Endodermal cell (in vitro differentiated cells): ENCODE data around the gene MFAP3L. TPM values are rescaled to one million over a fixed set of nuclear protein-coding genes. Genes with fewer than 3 reads are reported as not detected.
A peak's percentile ranks its signal among the peaks of the same experiment; 100 is the strongest.

Source experiments
- DNase-seq: peaks from one replicate; pipeline ENCODE4 v3.0.0-alpha.2; 2017
- H3K27ac ChIP-seq: 2 replicates; pipeline ENCODE4 v1.5.1; 2013; ENCODE audit warnings: mild to moderate bottlenecking, low read depth, low read length, moderate library complexity
- H3K27me3 ChIP-seq: 2 replicates; pipeline ENCODE4 v1.6.1; 2013; ENCODE audit warnings: mild to moderate bottlenecking, low read length, moderate library complexity; ENCODE audit not compliant: insufficient read depth, control insufficient read depth, poor library complexity, severe bottlenecking
- H3K36me3 ChIP-seq: 2 replicates; pipeline ENCODE4 v1.7.0; 2013; ENCODE audit warnings: mild to moderate bottlenecking, low read length, moderate library complexity; ENCODE audit not compliant: control insufficient read depth, insufficient read depth
- H3K4me1 ChIP-seq: one replicate; pipeline ENCODE4 v1.7.0; 2013; ENCODE audit warnings: low read length; ENCODE audit not compliant: control insufficient read depth, insufficient read depth
- H3K4me3 ChIP-seq: 2 replicates; pipeline ENCODE4 v1.5.1; 2013; ENCODE audit warnings: mild to moderate bottlenecking, low read length, moderate library complexity
- H3K9ac ChIP-seq: 2 replicates; pipeline ENCODE4 v1.6.1; 2013; ENCODE audit warnings: mild to moderate bottlenecking, low read length, moderate library complexity; ENCODE audit not compliant: poor library complexity, severe bottlenecking; ENCODE audit errors: extremely low read depth
- H3K9me3 ChIP-seq: 2 replicates; pipeline ENCODE4 v1.6.1; 2013; ENCODE audit warnings: mild to moderate bottlenecking, low read length, moderate library complexity; ENCODE audit not compliant: control insufficient read depth
- H3K27ac Mint-ChIP-seq: 2 replicates; pipeline ENCODE4 v1.8.0; 2020; ENCODE audit warnings: mixed read lengths
- H3K27me3 Mint-ChIP-seq: 2 replicates; pipeline ENCODE4 v1.8.0; 2021; ENCODE audit warnings: mild to moderate bottlenecking, mixed read lengths; ENCODE audit not compliant: insufficient read depth
- H3K36me3 Mint-ChIP-seq: 2 replicates; pipeline ENCODE4 v1.8.0; 2020; ENCODE audit warnings: low read depth, mixed read lengths
- H3K4me1 Mint-ChIP-seq: 2 replicates; pipeline ENCODE4 v1.8.0; 2020; ENCODE audit warnings: mixed read lengths
- H3K4me3 Mint-ChIP-seq: 2 replicates; pipeline ENCODE4 v1.8.0; 2020; ENCODE audit warnings: mild to moderate bottlenecking, moderate library complexity, mixed read lengths
- H3K9me3 Mint-ChIP-seq: 2 replicates; pipeline ENCODE4 v1.8.0; 2020; ENCODE audit warnings: mild to moderate bottlenecking, mixed read lengths
- CTCF ChIP-seq: fragments of 200-600 bp; sonication (generic); conservative IDR thresholded peaks from 2 replicates; pipeline ENCODE4 v1.5.0; 2021; ENCODE audit warnings: antibody characterized with exemption, mild to moderate bottlenecking
- WGBS, 2 experiments: methylation state at CpG; one replicate each; pipeline versions ENCODE4 v1.1.5 to v1.1.7; 2013; ENCODE audit warnings: missing lambda C conversion rate in 2 of 2, mixed read lengths in 1 of 2; ENCODE audit not compliant: insufficient coverage in 1 of 2, insufficient read length in 1 of 2; 5-methylcytosine and 5-hydroxymethylcytosine counted together
- total RNA-seq, 2 donors: library from RNA; stranded (reverse); fragmentation: NEBNext Ultra II Directional in 1 of 2; extraction: Animal tissue kit (Norgen Biotek cat#: 25700) in 1 of 2; gene quantifications; 2 replicates in 1 of 2; 3 replicates in 1 of 2; pipeline ENCODE4 v1.2.1, GENCODE V29; 2021

MFAP3L gene
- total RNA-seq, 2 donors from 2014 or later, result 19.6 to 25.3 TPM

- no peaks in the 10 kb centered on the region for H3K27me3 Mint-ChIP-seq
Observed at GRCh38 chr4:169941141-169941540, 85.1 kb downstream of the MFAP3L start.

GRCh38 chr4:169940460-169940859 is 85.7 kb downstream of the MFAP3L start:
- no peak overlapping the region for H3K27ac ChIP-seq
- 74 to 86% methylated on average over 3 to 8 of the region's 8 CpGs for WGBS, 2 experiments

More at GRCh38 chr4:169941141-169941540, 85.1 kb downstream of the MFAP3L start:
- Histone ChIP-seq H3K27ac (no peak overlapping the region), H3K9me3 (peaks cover 10% of the 10 kb centered on the region), H3K9ac (no peak overlapping the region), H3K4me3 (no peak overlapping the region), H3K27me3 (no peaks in the 10 kb centered on the region), H3K36me3 (no peaks in the 10 kb centered on the region), H3K4me1 (no peaks in the 10 kb centered on the region)
- Mint-ChIP-seq H3K36me3 (no peaks in the 10 kb centered on the region), H3K9me3 (peaks cover 18% of the 10 kb centered on the region), H3K4me3 (no peak overlapping the region), H3K4me1 (no peaks in the 10 kb centered on the region), H3K27ac (no peak overlapping the region)
- DNase-seq, result no peak
- WGBS, 2 experiments, result 94 to 96% methylated on average over 4 to 5 of the region's 5 CpGs
- TF ChIP-seq CTCF, result no peak

More at GRCh38 chr4:169940460-169940859, 85.7 kb downstream of the MFAP3L start:
- peaks cover 10% of the 10 kb centered on the region for H3K9me3 ChIP-seq
- no peaks in the 10 kb centered on the region for H3K27me3 Mint-ChIP-seq
- H3K36me3 Mint-ChIP-seq, result no peaks in the 10 kb centered on the region
- TF ChIP-seq CTCF, result peak; percentile 71
- no peaks in the 10 kb centered on the region for H3K27me3 ChIP-seq
- H3K4me3 Mint-ChIP-seq, result no peak overlapping the region
- no peak overlapping the region for H3K4me3 ChIP-seq
- H3K4me1 Mint-ChIP-seq, result no peaks in the 10 kb centered on the region
- no peaks in the 10 kb centered on the region for H3K36me3 ChIP-seq
- H3K27ac Mint-ChIP-seq, result no peak overlapping the region
- peaks cover 18% of the 10 kb centered on the region for H3K9me3 Mint-ChIP-seq
- H3K4me1 ChIP-seq, result no peaks in the 10 kb centered on the region
- H3K9ac ChIP-seq, result no peak overlapping the region
- DNase-seq, result peak; percentile 72

Other genes with a start within 250 kb of the MFAP3L start
- gene AADAT, start 63.6 kb upstream of the MFAP3L start, total RNA-seq, result 10 to 100 TPM; 34.4 to 42.3 TPM